ENCODE measurements around the gene FABP6.

DNA sequence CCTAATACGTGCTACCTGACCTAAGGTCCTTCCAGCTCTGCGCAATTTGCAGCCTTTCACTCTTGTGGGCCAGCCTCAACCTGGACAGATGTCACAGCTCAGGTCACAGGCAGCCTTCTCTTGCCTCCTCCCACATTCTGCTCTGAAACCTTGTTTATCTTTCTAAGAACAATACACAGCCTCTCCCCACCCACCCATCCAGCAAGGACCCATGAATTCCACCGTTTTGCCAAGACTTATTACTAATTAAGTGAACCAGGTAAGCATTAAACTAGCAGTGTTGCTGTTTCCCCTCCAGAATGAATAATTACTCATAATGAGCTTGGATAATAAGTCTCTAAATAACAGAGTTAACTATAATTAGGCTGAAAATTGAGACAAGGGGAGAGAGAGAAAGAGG lies 11.0 kb downstream of the FABP6 start:
- TF ChIP-seq, protein P1, sequence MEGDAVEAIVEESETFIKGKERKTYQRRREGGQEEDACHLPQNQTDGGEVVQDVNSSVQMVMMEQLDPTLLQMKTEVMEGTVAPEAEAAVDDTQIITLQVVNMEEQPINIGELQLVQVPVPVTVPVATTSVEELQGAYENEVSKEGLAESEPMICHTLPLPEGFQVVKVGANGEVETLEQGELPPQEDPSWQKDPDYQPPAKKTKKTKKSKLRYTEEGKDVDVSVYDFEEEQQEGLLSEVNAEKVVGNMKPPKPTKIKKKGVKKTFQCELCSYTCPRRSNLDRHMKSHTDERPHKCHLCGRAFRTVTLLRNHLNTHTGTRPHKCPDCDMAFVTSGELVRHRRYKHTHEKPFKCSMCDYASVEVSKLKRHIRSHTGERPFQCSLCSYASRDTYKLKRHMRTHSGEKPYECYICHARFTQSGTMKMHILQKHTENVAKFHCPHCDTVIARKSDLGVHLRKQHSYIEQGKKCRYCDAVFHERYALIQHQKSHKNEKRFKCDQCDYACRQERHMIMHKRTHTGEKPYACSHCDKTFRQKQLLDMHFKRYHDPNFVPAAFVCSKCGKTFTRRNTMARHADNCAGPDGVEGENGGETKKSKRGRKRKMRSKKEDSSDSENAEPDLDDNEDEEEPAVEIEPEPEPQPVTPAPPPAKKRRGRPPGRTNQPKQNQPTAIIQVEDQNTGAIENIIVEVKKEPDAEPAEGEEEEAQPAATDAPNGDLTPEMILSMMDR (IDR thresholded peaks at IDR 0.05): no peak
- TF ChIP-seq ZFX (IDR thresholded peaks at IDR 0.05; ENCODE audit: borderline replicate concordance): no peak
